ENCODE results near the gene GPR63.

GPR63 gene

GRCh38 chr6:96787846-96788580 is 49.3 kb downstream of the GPR63 start:
- H3K4me1 ChIP-seq (ENCODE audit: control insufficient read depth in 1 of 2, insufficient read depth in 2 of 2, low read length in 2 of 2), result no peaks in the 10 kb centered on the region
- no peak overlapping the region for H3K4me3 ChIP-seq (ENCODE audit: low read depth in 1 of 2, low read length in 2 of 2)
- H3K27me3 ChIP-seq (ENCODE audit: low read depth, low read length), result no peaks in the 10 kb centered on the region
- H3K9me3 ChIP-seq (ENCODE audit: control insufficient read depth in 1 of 2, low read length in 2 of 2), result no peaks in the 10 kb centered on the region
- H3K36me3 ChIP-seq (ENCODE audit: control insufficient read depth in 1 of 2, insufficient read depth in 2 of 2, low read length in 2 of 2), result no peaks in the 10 kb centered on the region
- H3K27ac ChIP-seq (ENCODE audit: low read length), result no peak overlapping the region

GRCh38 chr6:96786336-96786735 is 50.9 kb downstream of the GPR63 start:
- Histone ChIP-seq H3K27ac (ENCODE audit: low read length) (no peak overlapping the region), H3K4me3 (ENCODE audit: low read depth in 1 of 2, low read length in 2 of 2) (no peak overlapping the region), H3K9me3 (ENCODE audit: control insufficient read depth in 1 of 2, low read length in 2 of 2) (no peaks in the 10 kb centered on the region), H3K27me3 (ENCODE audit: low read depth, low read length) (no peaks in the 10 kb centered on the region), H3K4me1 (ENCODE audit: control insufficient read depth in 1 of 2, insufficient read depth in 2 of 2, low read length in 2 of 2) (no peaks in the 10 kb centered on the region), H3K36me3 (ENCODE audit: control insufficient read depth in 1 of 2, insufficient read depth in 2 of 2, low read length in 2 of 2) (no peaks in the 10 kb centered on the region)

GRCh38 chr6:96784650-96785049 is 52.6 kb downstream of the GPR63 start:
- Histone ChIP-seq H3K9me3 (ENCODE audit: control insufficient read depth in 1 of 2, low read length in 2 of 2) (no peaks in the 10 kb centered on the region), H3K27ac (ENCODE audit: low read length) (no peak overlapping the region), H3K4me1 (ENCODE audit: control insufficient read depth in 1 of 2, insufficient read depth in 2 of 2, low read length in 2 of 2) (no peaks in the 10 kb centered on the region), H3K4me3 (ENCODE audit: low read depth in 1 of 2, low read length in 2 of 2) (no peak overlapping the region), H3K36me3 (ENCODE audit: control insufficient read depth in 1 of 2, insufficient read depth in 2 of 2, low read length in 2 of 2) (no peaks in the 10 kb centered on the region), H3K27me3 (ENCODE audit: low read depth, low read length) (no peaks in the 10 kb centered on the region)

- Histone ChIP-seq H3K27ac (ENCODE audit: low read length) (no peak overlapping the region), H3K4me1 (ENCODE audit: control insufficient read depth in 1 of 2, insufficient read depth in 2 of 2, low read length in 2 of 2) (no peaks in the 10 kb centered on the region), H3K36me3 (ENCODE audit: control insufficient read depth in 1 of 2, insufficient read depth in 2 of 2, low read length in 2 of 2) (no peaks in the 10 kb centered on the region), H3K4me3 (ENCODE audit: low read depth in 1 of 2, low read length in 2 of 2) (no peak overlapping the region), H3K27me3 (ENCODE audit: low read depth, low read length) (no peaks in the 10 kb centered on the region), H3K9me3 (ENCODE audit: control insufficient read depth in 1 of 2, low read length in 2 of 2) (no peaks in the 10 kb centered on the region)
Observed at GRCh38 chr6:96783307-96783706, 54.0 kb downstream of the GPR63 start.

GRCh38 chr6:96781557-96781956 is 55.7 kb downstream of the GPR63 start:
- Histone ChIP-seq H3K36me3 (ENCODE audit: control insufficient read depth in 1 of 2, insufficient read depth in 2 of 2, low read length in 2 of 2) (no peaks in the 10 kb centered on the region), H3K27ac (ENCODE audit: low read length) (no peak overlapping the region), H3K4me1 (ENCODE audit: control insufficient read depth in 1 of 2, insufficient read depth in 2 of 2, low read length in 2 of 2) (no peaks in the 10 kb centered on the region), H3K27me3 (ENCODE audit: low read depth, low read length) (no peaks in the 10 kb centered on the region), H3K9me3 (ENCODE audit: control insufficient read depth in 1 of 2, low read length in 2 of 2) (no peaks in the 10 kb centered on the region), H3K4me3 (ENCODE audit: low read depth in 1 of 2, low read length in 2 of 2) (no peak overlapping the region)

- Histone ChIP-seq H3K27ac (ENCODE audit: low read length) (no peak overlapping the region), H3K4me1 (ENCODE audit: control insufficient read depth in 1 of 2, insufficient read depth in 2 of 2, low read length in 2 of 2) (no peaks in the 10 kb centered on the region), H3K4me3 (ENCODE audit: low read depth in 1 of 2, low read length in 2 of 2) (no peak overlapping the region), H3K36me3 (ENCODE audit: control insufficient read depth in 1 of 2, insufficient read depth in 2 of 2, low read length in 2 of 2) (no peaks in the 10 kb centered on the region), H3K27me3 (ENCODE audit: low read depth, low read length) (no peaks in the 10 kb centered on the region), H3K9me3 (ENCODE audit: control insufficient read depth in 1 of 2, low read length in 2 of 2) (no peaks in the 10 kb centered on the region)
Observed at GRCh38 chr6:96777113-96777512, 60.2 kb downstream of the GPR63 start.

GRCh38 chr6:96775727-96776400 is 61.4 kb downstream of the GPR63 start:
- Histone ChIP-seq H3K36me3 (ENCODE audit: control insufficient read depth in 1 of 2, insufficient read depth in 2 of 2, low read length in 2 of 2) (no peaks in the 10 kb centered on the region), H3K4me1 (ENCODE audit: control insufficient read depth in 1 of 2, insufficient read depth in 2 of 2, low read length in 2 of 2) (no peaks in the 10 kb centered on the region), H3K4me3 (ENCODE audit: low read depth in 1 of 2, low read length in 2 of 2) (no peak overlapping the region), H3K27me3 (ENCODE audit: low read depth, low read length) (no peaks in the 10 kb centered on the region), H3K27ac (ENCODE audit: low read length) (no peak overlapping the region), H3K9me3 (ENCODE audit: control insufficient read depth in 1 of 2, low read length in 2 of 2) (no peaks in the 10 kb centered on the region)

- no peak overlapping the region for H3K27ac ChIP-seq (ENCODE audit: low read length)
- H3K36me3 ChIP-seq (ENCODE audit: control insufficient read depth in 1 of 2, insufficient read depth in 2 of 2, low read length in 2 of 2), result no peaks in the 10 kb centered on the region
- no peaks in the 10 kb centered on the region for H3K4me1 ChIP-seq (ENCODE audit: control insufficient read depth in 1 of 2, insufficient read depth in 2 of 2, low read length in 2 of 2)
- peaks cover 0 to 3% of the 10 kb centered on the region in 2 donors for H3K9me3 ChIP-seq (ENCODE audit: control insufficient read depth in 1 of 2, low read length in 2 of 2)
- no peaks in the 10 kb centered on the region for H3K27me3 ChIP-seq (ENCODE audit: low read depth, low read length)
- no peak overlapping the region for H3K4me3 ChIP-seq (ENCODE audit: low read depth in 1 of 2, low read length in 2 of 2)
Observed at GRCh38 chr6:96766769-96767168, 70.5 kb downstream of the GPR63 start.

- no peaks in the 10 kb centered on the region for H3K27me3 ChIP-seq (ENCODE audit: low read depth, low read length)
- no peak overlapping the region for H3K27ac ChIP-seq (ENCODE audit: low read length)
- H3K4me3 ChIP-seq (ENCODE audit: low read depth in 1 of 2, low read length in 2 of 2), result no peak overlapping the region
- H3K36me3 ChIP-seq (ENCODE audit: control insufficient read depth in 1 of 2, insufficient read depth in 2 of 2, low read length in 2 of 2), result no peaks in the 10 kb centered on the region
- H3K4me1 ChIP-seq (ENCODE audit: control insufficient read depth in 1 of 2, insufficient read depth in 2 of 2, low read length in 2 of 2), result no peaks in the 10 kb centered on the region
- no peaks in the 10 kb centered on the region for H3K9me3 ChIP-seq (ENCODE audit: control insufficient read depth in 1 of 2, low read length in 2 of 2)
Observed at GRCh38 chr6:96762599-96762998, 74.7 kb downstream of the GPR63 start.

- Histone ChIP-seq H3K4me1 (ENCODE audit: control insufficient read depth in 1 of 2, insufficient read depth in 2 of 2, low read length in 2 of 2) (no peaks in the 10 kb centered on the region), H3K27me3 (ENCODE audit: low read depth, low read length) (no peaks in the 10 kb centered on the region), H3K36me3 (ENCODE audit: control insufficient read depth in 1 of 2, insufficient read depth in 2 of 2, low read length in 2 of 2) (no peaks in the 10 kb centered on the region), H3K27ac (ENCODE audit: low read length) (no peak overlapping the region), H3K4me3 (ENCODE audit: low read depth in 1 of 2, low read length in 2 of 2) (no peak overlapping the region), H3K9me3 (ENCODE audit: control insufficient read depth in 1 of 2, low read length in 2 of 2) (no peaks in the 10 kb centered on the region)
Observed at GRCh38 chr6:96761794-96762193, 75.5 kb downstream of the GPR63 start.

- H3K9me3 ChIP-seq (ENCODE audit: control insufficient read depth in 1 of 2, low read length in 2 of 2), result no peaks in the 10 kb centered on the region
- H3K27ac ChIP-seq (ENCODE audit: low read length), result no peak overlapping the region
- H3K4me1 ChIP-seq (ENCODE audit: control insufficient read depth in 1 of 2, insufficient read depth in 2 of 2, low read length in 2 of 2), result no peaks in the 10 kb centered on the region
- no peaks in the 10 kb centered on the region for H3K36me3 ChIP-seq (ENCODE audit: control insufficient read depth in 1 of 2, insufficient read depth in 2 of 2, low read length in 2 of 2)
- no peaks in the 10 kb centered on the region for H3K27me3 ChIP-seq (ENCODE audit: low read depth, low read length)
- H3K4me3 ChIP-seq (ENCODE audit: low read depth in 1 of 2, low read length in 2 of 2), result no peak overlapping the region
Observed at GRCh38 chr6:96760153-96760687, 77.1 kb downstream of the GPR63 start.
